Glutamatergic neuron (in vitro differentiated cells): ENCODE data around the gene RGL1. TPM values are rescaled to one million over a fixed set of nuclear protein-coding genes. Genes with fewer than 3 reads are reported as not detected.

Experiments used
- DNase-seq: peaks from one replicate; pipeline ENCODE4 v3.0.0; 2022
- H3K27ac Mint-ChIP-seq: one replicate; pipeline ENCODE4 v1.8.0; 2020; ENCODE audit warnings: mild to moderate bottlenecking, mixed read lengths, inconsistent platforms; ENCODE audit not compliant: unreplicated experiment
- H3K27me3 Mint-ChIP-seq: one replicate; pipeline ENCODE4 v1.8.0; 2020; ENCODE audit warnings: mild to moderate bottlenecking, moderate library complexity, mixed read lengths, inconsistent platforms; ENCODE audit not compliant: unreplicated experiment
- H3K36me3 Mint-ChIP-seq: one replicate; pipeline ENCODE4 v1.8.0; 2020; ENCODE audit warnings: mild to moderate bottlenecking, mixed read lengths, inconsistent platforms; ENCODE audit not compliant: unreplicated experiment
- H3K4me1 Mint-ChIP-seq: one replicate; pipeline ENCODE4 v1.8.0; 2020; ENCODE audit warnings: mild to moderate bottlenecking, low read depth, mixed read lengths, inconsistent platforms; ENCODE audit not compliant: unreplicated experiment
- H3K4me3 Mint-ChIP-seq: one replicate; pipeline ENCODE4 v1.8.0; 2020; ENCODE audit warnings: mild to moderate bottlenecking, mixed read lengths, inconsistent platforms; ENCODE audit not compliant: unreplicated experiment
- H3K9me3 Mint-ChIP-seq: one replicate; pipeline ENCODE4 v1.8.0; 2020; ENCODE audit warnings: mild to moderate bottlenecking, moderate library complexity, mixed read lengths, inconsistent platforms; ENCODE audit not compliant: unreplicated experiment
- CTCF ChIP-seq: fragments of 200-600 bp; sonication (generic); IDR thresholded peaks from one replicate; pipeline ENCODE4 v1.5.0; 2021; ENCODE audit not compliant: partially characterized antibody, unreplicated experiment
- total RNA-seq: library from RNA; stranded (reverse); fragmentation: NEBNext Ultra II Directional; extraction: Animal tissue kit (Norgen Biotek cat#: 25700); gene quantifications from one replicate; pipeline ENCODE4 v1.2.1, GENCODE V29; 2021; ENCODE audit not compliant: unreplicated experiment

RGL1 gene
- total RNA-seq, 1 donor from 2014 or later, result 4.9 TPM

GRCh38 chr1:183794088-183794487 is 10.8 kb upstream of the RGL1 start:
- H3K27ac Mint-ChIP-seq, result no peak overlapping the region
- no peaks in the 10 kb centered on the region for H3K9me3 Mint-ChIP-seq
- DNase-seq, result no peak
- no peak for TF ChIP-seq CTCF
- no peaks in the 10 kb centered on the region for H3K27me3 Mint-ChIP-seq
- no peaks in the 10 kb centered on the region for H3K36me3 Mint-ChIP-seq
- no peak overlapping the region for H3K4me3 Mint-ChIP-seq
- no peaks in the 10 kb centered on the region for H3K4me1 Mint-ChIP-seq

GRCh38 chr1:183800449-183800848 is 4.5 kb upstream of the RGL1 start:
- no peaks in the 10 kb centered on the region for H3K9me3 Mint-ChIP-seq
- peaks cover 9% of the 10 kb centered on the region for H3K36me3 Mint-ChIP-seq
- no peak overlapping the region for H3K27ac Mint-ChIP-seq
- H3K4me1 Mint-ChIP-seq, result peaks cover 2% of the 10 kb centered on the region
- no peak overlapping the region for H3K4me3 Mint-ChIP-seq
- no peak for TF ChIP-seq CTCF
- no peak for DNase-seq
- H3K27me3 Mint-ChIP-seq, result peaks cover 3% of the 10 kb centered on the region

GRCh38 chr1:183801649-183802048 is 3.3 kb upstream of the RGL1 start:
- H3K27ac Mint-ChIP-seq, result no peak overlapping the region
- H3K27me3 Mint-ChIP-seq, result peaks cover 3% of the 10 kb centered on the region
- H3K4me1 Mint-ChIP-seq, result peaks cover 4% of the 10 kb centered on the region
- no peak overlapping the region for H3K4me3 Mint-ChIP-seq
- no peak for TF ChIP-seq CTCF
- H3K9me3 Mint-ChIP-seq, result no peaks in the 10 kb centered on the region
- DNase-seq, result no peak
- H3K36me3 Mint-ChIP-seq, result peaks cover 9% of the 10 kb centered on the region

GRCh38 chr1:183804387-183804786 is 533 bp upstream of the RGL1 start:
- no peak overlapping the region for H3K27ac Mint-ChIP-seq

GRCh38 chr1:183806125-183806524 is 1.2 kb downstream of the RGL1 start:
- Mint-ChIP-seq H3K9me3 (no peaks in the 10 kb centered on the region), H3K4me3 (no peak overlapping the region), H3K27me3 (peaks cover 3% of the 10 kb centered on the region), H3K27ac (no peak overlapping the region), H3K4me1 (peaks cover 10% of the 10 kb centered on the region), H3K36me3 (peaks cover 5% of the 10 kb centered on the region)
- no peak for TF ChIP-seq CTCF
- no peak for DNase-seq

More at GRCh38 chr1:183804387-183804786, 533 bp upstream of the RGL1 start:
- H3K4me1 Mint-ChIP-seq, result peaks cover 6% of the 10 kb centered on the region
- H3K4me3 Mint-ChIP-seq, result peak overlapping the region; percentile 99
- H3K36me3 Mint-ChIP-seq, result peaks cover 9% of the 10 kb centered on the region
- H3K9me3 Mint-ChIP-seq, result no peaks in the 10 kb centered on the region
- DNase-seq, result no peak
- TF ChIP-seq CTCF, result no peak
- H3K27me3 Mint-ChIP-seq, result peaks cover 3% of the 10 kb centered on the region
